Loucy (cell line): ENCODE data around the gene CCDC102B.

Experiments
- H2AFZ ChIP-seq: fragments of 200-600 bp; sonication (generic); 2 replicates; pipeline ENCODE4 v1.6.0; 2016; ENCODE audit warnings: antibody characterized with exemption, mild to moderate bottlenecking, low read length, moderate library complexity
- H3F3A ChIP-seq: fragments of 200-600 bp; 2 replicates; pipeline ENCODE4 v1.6.0; 2016; ENCODE audit warnings: antibody characterized with exemption, low read depth, mild to moderate bottlenecking
- H3K27me3 ChIP-seq: fragments of 200-600 bp; sonication (generic); 2 replicates; pipeline ENCODE4 v1.6.1; 2014; ENCODE audit warnings: low read length, mild to moderate bottlenecking; ENCODE audit not compliant: insufficient read depth, poor library complexity, severe bottlenecking
- H3K36me3 ChIP-seq: fragments of 200-600 bp; sonication (generic); 2 replicates; pipeline ENCODE4 v1.6.1; 2016; ENCODE audit warnings: low read length; ENCODE audit not compliant: insufficient read depth
- H3K4me1 ChIP-seq: fragments of 200-600 bp; sonication (generic); 2 replicates; pipeline ENCODE4 v1.5.1; 2014; ENCODE audit warnings: low read length, mild to moderate bottlenecking; ENCODE audit not compliant: insufficient read depth, poor library complexity, severe bottlenecking
- H3K4me2 ChIP-seq: fragments of 200-600 bp; sonication (generic); 2 replicates; pipeline ENCODE4 v1.6.0; 2014; ENCODE audit warnings: antibody characterized with exemption, low read length, low read depth, mild to moderate bottlenecking; ENCODE audit not compliant: poor library complexity, severe bottlenecking
- H3K4me3 ChIP-seq: fragments of 200-600 bp; sonication (generic); 2 replicates; pipeline ENCODE4 v1.5.1; 2014; ENCODE audit warnings: low read length, mild to moderate bottlenecking, mixed read lengths; ENCODE audit not compliant: poor library complexity, severe bottlenecking
- H3K79me2 ChIP-seq: fragments of 200-600 bp; sonication (generic); 2 replicates; pipeline ENCODE4 v1.6.1; 2014; ENCODE audit warnings: low read length; ENCODE audit not compliant: insufficient read depth
- H3K9ac ChIP-seq: fragments of 200-600 bp; sonication (generic); 2 replicates; pipeline ENCODE4 v1.6.0; 2014; ENCODE audit warnings: mild to moderate bottlenecking, low read depth, low read length, moderate library complexity; ENCODE audit not compliant: poor library complexity, severe bottlenecking
- H3K9me2 ChIP-seq: fragments of 200-600 bp; sonication (generic); replicated peaks from 2 replicates; pipeline ENCODE4 v1.6.1; 2016; ENCODE audit warnings: low read depth, low read length, mixed read lengths
- H3K9me3 ChIP-seq: fragments of 200-600 bp; sonication (generic); 2 replicates; pipeline ENCODE4 v1.6.1; 2014; ENCODE audit warnings: mild to moderate bottlenecking, antibody characterized with exemption, low read length, low read depth; ENCODE audit not compliant: insufficient read depth
- H4K20me1 ChIP-seq: fragments of 200-600 bp; sonication (generic); 2 replicates; pipeline ENCODE4 v1.6.0; 2014; ENCODE audit warnings: antibody characterized with exemption, low read length, mild to moderate bottlenecking; ENCODE audit not compliant: insufficient read depth, poor library complexity, severe bottlenecking
- EZH2phosphoT487 ChIP-seq: fragments of 200-600 bp; IDR thresholded peaks from 2 replicates; pipeline ENCODE4 v1.6.1; 2018; ENCODE audit warnings: antibody characterized with exemption, mild to moderate bottlenecking, moderate library complexity, borderline replicate concordance
- TF ChIP-seq, protein P1 (sequence below): fragments of 200-600 bp; sonication (generic); conservative IDR thresholded peaks from 2 replicates; pipeline ENCODE4 v1.5.1; 2014; ENCODE audit warnings: mild to moderate bottlenecking, antibody characterized with exemption, low read length

The CCDC102B gene

DNA sequence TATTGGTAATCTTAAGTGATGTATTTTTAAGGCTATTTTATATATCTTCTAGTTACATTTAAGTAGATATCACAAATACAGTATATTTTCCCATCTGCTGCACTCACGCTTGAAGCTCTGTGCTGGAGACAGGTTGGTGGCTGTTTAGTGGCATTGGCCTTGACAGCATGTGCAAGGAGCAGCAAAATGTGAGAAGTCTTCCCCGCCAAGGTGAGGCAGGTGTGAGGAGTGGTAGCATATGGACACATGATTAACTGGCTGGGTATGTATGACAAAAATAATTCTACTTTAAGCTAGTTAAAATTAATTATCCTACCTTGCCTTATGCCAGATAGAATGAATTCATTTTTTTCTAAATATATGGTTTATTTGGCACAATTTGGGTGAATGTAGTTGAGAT is 117.2 kb downstream of the CCDC102B start:
- Histone ChIP-seq H3K4me2 (no peak overlapping the region), H3F3A (no peaks in the 10 kb centered on the region), H3K36me3 (no peaks in the 10 kb centered on the region), H3K4me3 (no peak overlapping the region), H3K9ac (no peak overlapping the region), H4K20me1 (no peaks in the 10 kb centered on the region), H3K27me3 (no peaks in the 10 kb centered on the region), H3K9me3 (no peaks in the 10 kb centered on the region), H3K4me1 (no peaks in the 10 kb centered on the region), H2AFZ (no peak overlapping the region), H3K9me2 (no peaks in the 10 kb centered on the region), H3K79me2 (no peaks in the 10 kb centered on the region)
- TF ChIP-seq, protein P1, sequence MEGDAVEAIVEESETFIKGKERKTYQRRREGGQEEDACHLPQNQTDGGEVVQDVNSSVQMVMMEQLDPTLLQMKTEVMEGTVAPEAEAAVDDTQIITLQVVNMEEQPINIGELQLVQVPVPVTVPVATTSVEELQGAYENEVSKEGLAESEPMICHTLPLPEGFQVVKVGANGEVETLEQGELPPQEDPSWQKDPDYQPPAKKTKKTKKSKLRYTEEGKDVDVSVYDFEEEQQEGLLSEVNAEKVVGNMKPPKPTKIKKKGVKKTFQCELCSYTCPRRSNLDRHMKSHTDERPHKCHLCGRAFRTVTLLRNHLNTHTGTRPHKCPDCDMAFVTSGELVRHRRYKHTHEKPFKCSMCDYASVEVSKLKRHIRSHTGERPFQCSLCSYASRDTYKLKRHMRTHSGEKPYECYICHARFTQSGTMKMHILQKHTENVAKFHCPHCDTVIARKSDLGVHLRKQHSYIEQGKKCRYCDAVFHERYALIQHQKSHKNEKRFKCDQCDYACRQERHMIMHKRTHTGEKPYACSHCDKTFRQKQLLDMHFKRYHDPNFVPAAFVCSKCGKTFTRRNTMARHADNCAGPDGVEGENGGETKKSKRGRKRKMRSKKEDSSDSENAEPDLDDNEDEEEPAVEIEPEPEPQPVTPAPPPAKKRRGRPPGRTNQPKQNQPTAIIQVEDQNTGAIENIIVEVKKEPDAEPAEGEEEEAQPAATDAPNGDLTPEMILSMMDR, result no peak
- TF ChIP-seq EZH2phosphoT487, result no peak

DNA sequence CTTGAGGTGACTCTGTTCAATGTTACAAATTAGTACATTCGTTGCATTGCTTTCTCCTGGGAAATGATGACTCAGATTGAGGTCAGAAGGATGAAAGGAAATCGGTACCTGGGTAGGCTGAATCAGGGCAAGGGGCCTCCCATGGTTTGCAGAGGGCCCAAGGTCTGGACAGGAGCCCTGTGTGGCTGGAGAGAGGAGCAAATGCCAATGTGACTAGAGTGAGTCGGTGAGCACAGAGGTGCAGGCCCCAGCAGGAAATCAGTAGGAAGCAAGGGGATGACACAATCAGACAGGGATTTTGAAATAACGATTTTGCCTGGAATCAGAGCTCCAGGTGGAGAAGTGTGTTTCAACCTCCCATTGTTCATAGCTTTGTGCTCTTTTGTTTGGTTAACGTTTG is 118.9 kb downstream of the CCDC102B start:
- no peak overlapping the region for H3K4me3 ChIP-seq
- H3K9me2 ChIP-seq, result no peaks in the 10 kb centered on the region
- H3K4me1 ChIP-seq, result no peaks in the 10 kb centered on the region
- H3K36me3 ChIP-seq, result no peaks in the 10 kb centered on the region
- TF ChIP-seq EZH2phosphoT487, result no peak
- TF ChIP-seq, protein P1, result no peak
- no peaks in the 10 kb centered on the region for H4K20me1 ChIP-seq
- H3K9me3 ChIP-seq, result no peaks in the 10 kb centered on the region
- no peaks in the 10 kb centered on the region for H3K27me3 ChIP-seq
- H2AFZ ChIP-seq, result no peak overlapping the region
- H3K79me2 ChIP-seq, result no peaks in the 10 kb centered on the region
- H3K4me2 ChIP-seq, result no peak overlapping the region
- no peaks in the 10 kb centered on the region for H3F3A ChIP-seq
- no peak overlapping the region for H3K9ac ChIP-seq

DNA sequence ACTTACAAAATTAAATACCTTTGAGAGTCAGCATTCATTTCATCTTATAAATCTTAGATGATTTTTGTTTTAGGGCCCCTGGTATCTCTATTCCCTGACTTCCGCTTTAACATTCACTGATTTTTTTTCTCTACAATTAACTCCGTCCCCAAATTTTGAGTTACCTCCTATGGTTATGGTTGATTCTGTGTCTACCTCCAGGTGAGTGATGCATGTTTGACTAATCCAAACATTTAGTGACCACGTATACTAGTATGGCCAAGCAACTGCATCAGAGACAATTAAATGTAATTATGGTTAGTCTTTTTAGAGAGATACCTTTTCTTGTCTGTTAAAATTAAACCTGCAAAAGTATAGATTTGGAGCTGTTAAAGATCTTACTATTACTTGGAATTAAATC is 120.3 kb downstream of the CCDC102B start:
- no peaks in the 10 kb centered on the region for H3K9me3 ChIP-seq
- no peaks in the 10 kb centered on the region for H3K4me1 ChIP-seq
- no peaks in the 10 kb centered on the region for H3K27me3 ChIP-seq
- H3K9me2 ChIP-seq, result no peaks in the 10 kb centered on the region
- no peaks in the 10 kb centered on the region for H4K20me1 ChIP-seq
- no peak overlapping the region for H3K4me2 ChIP-seq
- no peaks in the 10 kb centered on the region for H3F3A ChIP-seq
- no peak overlapping the region for H2AFZ ChIP-seq
- no peaks in the 10 kb centered on the region for H3K36me3 ChIP-seq
- no peak overlapping the region for H3K9ac ChIP-seq
- H3K79me2 ChIP-seq, result no peaks in the 10 kb centered on the region
- no peak overlapping the region for H3K4me3 ChIP-seq
- no peak for TF ChIP-seq EZH2phosphoT487
- TF ChIP-seq, protein P1, result no peak
